Esophagus (tissue), 2 donors: Measurements from ENCODE around the gene OR10K2. TPM values are rescaled to one million over a fixed set of nuclear protein-coding genes. Genes with fewer than 3 reads are reported as not detected.
"Not testable (repeated sequence)": the region's sequence is repeated elsewhere in the genome, so short reads cannot be mapped to it uniquely, and the experiment has no call there.

Experiments used
- H3K27ac ChIP-seq, 2 donors: one replicate each; pipeline ENCODE4 v1.5.1; 2013; ENCODE audit warnings: low read depth in 2 of 2, mild to moderate bottlenecking in 2 of 2, inconsistent platforms in 1 of 2, low read length in 1 of 2, moderate library complexity in 1 of 2
- H3K27me3 ChIP-seq, 2 donors: one replicate each; pipeline ENCODE4 v1.6.1; 2013; ENCODE audit warnings: low read length in 2 of 2, control low read depth in 1 of 2, mild to moderate bottlenecking in 1 of 2; ENCODE audit not compliant: insufficient read depth in 2 of 2, control insufficient read depth in 1 of 2
- H3K36me3 ChIP-seq, 2 donors: one replicate each; pipeline ENCODE4 v1.6.1; 2013; ENCODE audit warnings: low read length in 1 of 2; ENCODE audit not compliant: control insufficient read depth in 2 of 2, insufficient read depth in 2 of 2
- H3K4me1 ChIP-seq, 2 donors: one replicate each; pipeline ENCODE4 v1.6.1; 2013; ENCODE audit warnings: low read length in 1 of 2; ENCODE audit not compliant: control insufficient read depth in 2 of 2, insufficient read depth in 2 of 2
- H3K4me3 ChIP-seq, 2 donors: one replicate each; pipeline ENCODE4 v1.5.1; 2013; ENCODE audit warnings: low read length in 2 of 2, mild to moderate bottlenecking in 2 of 2, low read depth in 1 of 2, moderate library complexity in 1 of 2
- H3K9me3 ChIP-seq, 2 donors: one replicate each; pipeline ENCODE4 v1.6.1; 2013; ENCODE audit warnings: mild to moderate bottlenecking in 2 of 2, low read depth in 1 of 2, low read length in 1 of 2, moderate library complexity in 1 of 2; ENCODE audit not compliant: control insufficient read depth in 2 of 2, insufficient read depth in 1 of 2
- WGBS, 2 donors: extraction: QIAGEN DNeasy Blood & Tissue Kit; methylation state at CpG; one replicate each; pipeline ENCODE4 v1.1.7; 2013; 5-methylcytosine and 5-hydroxymethylcytosine counted together
- polyA plus RNA-seq, 2 donors: library from polyadenylated mRNA; stranded (reverse); fragments of 200-250 nt; gene quantifications; one replicate each; pipeline ENCODE4 v1.2.3, GENCODE V29; 2013
- donor health status: healthy with polysubstance abuse.
- donor health status: Bipolar disorder and iron deficiency.

The OR10K2 gene
- polyA plus RNA-seq, 2 donors = not detected

GRCh38 chr1:158374860-158375259, 51.2 kb downstream of the OR10K2 start:
- no peaks in the 10 kb centered on the region for H3K27me3 ChIP-seq
- H3K36me3 ChIP-seq = no peaks in the 10 kb centered on the region
- H3K9me3 ChIP-seq = peaks cover 6 to 10% of the 10 kb centered on the region in 2 donors
- no peak overlapping the region for H3K27ac ChIP-seq
- H3K4me1 ChIP-seq = no peaks in the 10 kb centered on the region
- no peak overlapping the region for H3K4me3 ChIP-seq
- 58 to 60% methylated on average over 1 of the region's 1 CpG for WGBS, 2 donors

GRCh38 chr1:158374101-158374500, 51.9 kb downstream of the OR10K2 start:
- 93 to 95% methylated on average over 25 of the region's 25 CpGs for WGBS, 2 donors
- H3K9me3 ChIP-seq = peaks cover 6 to 10% of the 10 kb centered on the region in 2 donors
- not testable (repeated sequence) for H3K4me1 ChIP-seq, H3K36me3 ChIP-seq, H3K27me3 ChIP-seq, H3K27ac ChIP-seq, H3K4me3 ChIP-seq

GRCh38 chr1:158371188-158371953, 54.7 kb downstream of the OR10K2 start:
- H3K36me3 ChIP-seq = no peaks in the 10 kb centered on the region
- 58 to 67% methylated on average over 6 of the region's 6 CpGs for WGBS, 2 donors
- no peak overlapping the region for H3K27ac ChIP-seq
- peaks cover 0 to 1% of the 10 kb centered on the region in 2 donors for H3K27me3 ChIP-seq
- H3K4me3 ChIP-seq = no peak overlapping the region
- no peaks in the 10 kb centered on the region for H3K4me1 ChIP-seq
- H3K9me3 ChIP-seq = peaks cover 6 to 10% of the 10 kb centered on the region in 2 donors

Other genes with a start within 250 kb of the OR10K2 start
- gene CD1D, start 245.3 kb downstream of the OR10K2 start, polyA plus RNA-seq = under 1 TPM; 0.27 to 0.47 TPM
- 1 to 10 TPM in 1 of 2 donors, under 1 TPM in 1; 0.18 to 4.7 TPM for gene CD1A, start 171.8 kb downstream of the OR10K2 start, polyA plus RNA-seq
- gene CD1C, start 136.3 kb downstream of the OR10K2 start, polyA plus RNA-seq = 1 to 10 TPM in 1 of 2 donors, under 1 TPM in 1; 0.31 to 1.9 TPM
- under 1 TPM in 1 of 2 donors, not detected in 1; 0.13 TPM for gene CD1B, start 94.7 kb downstream of the OR10K2 start, polyA plus RNA-seq
- 1 to 10 TPM in 1 of 2 donors, under 1 TPM in 1; 0.16 to 2.2 TPM for gene CD1E, start 72.3 kb downstream of the OR10K2 start, polyA plus RNA-seq
- gene OR10T2, start 26.8 kb downstream of the OR10K2 start, polyA plus RNA-seq = not detected
- gene OR10K1, start 35.6 kb upstream of the OR10K2 start, polyA plus RNA-seq = not detected
- not detected for gene OR10R2, start 46.0 kb upstream of the OR10K2 start, polyA plus RNA-seq
- gene OR6Y1, start 128.2 kb upstream of the OR10K2 start, polyA plus RNA-seq = not detected
- gene OR6P1, start 144.3 kb upstream of the OR10K2 start, polyA plus RNA-seq = not detected
- gene OR10X1, start 153.7 kb upstream of the OR10K2 start, polyA plus RNA-seq = not detected
- not detected for gene OR10Z1, start 179.0 kb upstream of the OR10K2 start, polyA plus RNA-seq